ENCODE results near the gene C19orf44. TPM values are rescaled to one million over a fixed set of nuclear protein-coding genes. Genes with fewer than 3 reads are reported as not detected.
"Not testable (repeated sequence)": the region's sequence is repeated elsewhere in the genome, so short reads cannot be mapped to it uniquely, and the experiment has no call there.

The C19orf44 gene
- total RNA-seq, 1 experiment from 2014 or later: 9.2 TPM

GRCh38 chr19:16463991-16464575 is 32.1 kb upstream of the C19orf44 start:
- intact Hi-C loops (cut with micrococcal nuclease): no loop called here
- Mint-ChIP-seq H3K36me3 (ENCODE audit: insufficient read depth, unreplicated experiment) (peaks cover 20% of the 10 kb centered on the region), H3K27ac (ENCODE audit: low read depth, unreplicated experiment) (peak overlapping the region; percentile 72), H3K4me1 (ENCODE audit: insufficient read depth, unreplicated experiment) (peaks cover 18% of the 10 kb centered on the region), H3K4me3 (ENCODE audit: unreplicated experiment) (no peak overlapping the region), H3K9me3 (ENCODE audit: unreplicated experiment) (no peaks in the 10 kb centered on the region), H3K27me3 (ENCODE audit: insufficient read depth, unreplicated experiment) (no peaks in the 10 kb centered on the region)
- DNase-seq (ENCODE audit: unreplicated experiment): no peak
- TF ChIP-seq CTCF (IDR thresholded peaks at IDR 0.05; ENCODE audit: unreplicated experiment): no peak
- no TSS peak for BruUV-seq (replicated peaks)
- ChIA-PET POLR2A (interaction anchor here (1.0 to 1.8 kb wide), 2 partner anchors 14 to 35 kb away, joined by 3 to 5 read pairs; no protein-coding TSS in a partner anchor), CTCF (interaction anchor here (0.6 to 0.9 kb wide), 3 partner anchors 21 to 81 kb away, joined by 3 to 4 read pairs (median 4); no protein-coding TSS in a partner anchor)

GRCh38 chr19:16465239-16465638 is 31.0 kb upstream of the C19orf44 start:
- Mint-ChIP-seq H3K27ac (ENCODE audit: low read depth, unreplicated experiment) (no peak overlapping the region), H3K36me3 (ENCODE audit: insufficient read depth, unreplicated experiment) (peaks cover 25% of the 10 kb centered on the region), H3K4me3 (ENCODE audit: unreplicated experiment) (no peak overlapping the region), H3K9me3 (ENCODE audit: unreplicated experiment) (no peaks in the 10 kb centered on the region), H3K4me1 (ENCODE audit: insufficient read depth, unreplicated experiment) (peaks cover 26% of the 10 kb centered on the region), H3K27me3 (ENCODE audit: insufficient read depth, unreplicated experiment) (no peaks in the 10 kb centered on the region)
- ChIA-PET POLR2A (no interaction called here), CTCF (no interaction called here)
- no peak for TF ChIP-seq CTCF (IDR thresholded peaks at IDR 0.05; ENCODE audit: unreplicated experiment)
- DNase-seq (ENCODE audit: unreplicated experiment): no peak
- no TSS peak for BruUV-seq (replicated peaks)
- intact Hi-C loops (cut with micrococcal nuclease): no loop called here

- peaks cover 25% of the 10 kb centered on the region for H3K36me3 Mint-ChIP-seq (ENCODE audit: insufficient read depth, unreplicated experiment)
- CTCF ChIA-PET; DNase-seq (ENCODE audit: unreplicated experiment); BruUV-seq (replicated peaks); POLR2A ChIA-PET; H3K27ac Mint-ChIP-seq (ENCODE audit: low read depth, unreplicated experiment); H3K9me3 Mint-ChIP-seq (ENCODE audit: unreplicated experiment); H3K4me3 Mint-ChIP-seq (ENCODE audit: unreplicated experiment); H3K27me3 Mint-ChIP-seq (ENCODE audit: insufficient read depth, unreplicated experiment); intact Hi-C loops (cut with micrococcal nuclease): not testable (repeated sequence)
- peaks cover 26% of the 10 kb centered on the region for H3K4me1 Mint-ChIP-seq (ENCODE audit: insufficient read depth, unreplicated experiment)
These were observed 29.3 kb upstream of the C19orf44 start for GRCh38 chr19:16466802-16467427.

- Mint-ChIP-seq H3K4me3 (ENCODE audit: unreplicated experiment) (no peak overlapping the region), H3K4me1 (ENCODE audit: insufficient read depth, unreplicated experiment) (peaks cover 23% of the 10 kb centered on the region)
- CTCF ChIA-PET: interaction anchor here (0.5 to 1.2 kb wide), 2 partner anchors 12 to 284 kb away, joined by 3 to 4 read pairs; no protein-coding TSS in a partner anchor
These were observed 28.6 kb upstream of the C19orf44 start for GRCh38 chr19:16467581-16467980.

More at GRCh38 chr19:16467581-16467980, 28.6 kb upstream of the C19orf44 start:
- peaks cover 25% of the 10 kb centered on the region for H3K36me3 Mint-ChIP-seq (ENCODE audit: insufficient read depth, unreplicated experiment)
- no peak for DNase-seq (ENCODE audit: unreplicated experiment)
- POLR2A ChIA-PET: no interaction called here
- H3K9me3 Mint-ChIP-seq (ENCODE audit: unreplicated experiment): no peaks in the 10 kb centered on the region
- peak overlapping the region; percentile 51 for H3K27ac Mint-ChIP-seq (ENCODE audit: low read depth, unreplicated experiment)
- no peak for TF ChIP-seq CTCF (IDR thresholded peaks at IDR 0.05; ENCODE audit: unreplicated experiment)
- BruUV-seq (replicated peaks): no TSS peak
- H3K27me3 Mint-ChIP-seq (ENCODE audit: insufficient read depth, unreplicated experiment): no peaks in the 10 kb centered on the region
- intact Hi-C loops (cut with micrococcal nuclease): no loop called here

Data from MCF 10A (cell line).